Brain microvascular endothelial cell (primary cell): ENCODE results near the gene EEF1A1.

Experiments used
- DNase-seq: peaks from one replicate; pipeline ENCODE4 v3.0.0-alpha.2; 2020
- H3K27ac ChIP-seq: fragments of 250-450 bp; sonication (Bioruptor Pico); 2 replicates; pipeline ENCODE4 v1.5.1; 2020; ENCODE audit warnings: mild to moderate bottlenecking, moderate library complexity
- H3K27me3 ChIP-seq: fragments of 250-450 bp; sonication (Bioruptor Pico); replicated peaks from 2 replicates; pipeline ENCODE4 v1.5.1; 2020; ENCODE audit warnings: mild to moderate bottlenecking
- H3K36me3 ChIP-seq: fragments of 250-450 bp; sonication (Bioruptor Pico); replicated peaks from 2 replicates; pipeline ENCODE4 v1.5.1; 2020; ENCODE audit warnings: mild to moderate bottlenecking
- H3K4me3 ChIP-seq: 2 replicates; pipeline ENCODE4 v1.5.1; 2011; ENCODE audit warnings: low read depth, mild to moderate bottlenecking, control low read depth, low read length, moderate library complexity
- in situ Hi-C: cut with HindIII; loops from 2 replicates; pipeline ENCODE4 v1.10.0; 2017; ENCODE audit warnings: low sequenced_read_pairs, low pct_ligation_motif_present
- TF ChIP-seq, protein P1 (sequence below): IDR thresholded peaks from 2 replicates; pipeline ENCODE4 v1.5.1; 2011; ENCODE audit warnings: low read depth, mild to moderate bottlenecking, moderate library complexity, low read length, control low read depth, inconsistent platforms; ENCODE audit errors: missing control alignments

The EEF1A1 gene

DNA sequence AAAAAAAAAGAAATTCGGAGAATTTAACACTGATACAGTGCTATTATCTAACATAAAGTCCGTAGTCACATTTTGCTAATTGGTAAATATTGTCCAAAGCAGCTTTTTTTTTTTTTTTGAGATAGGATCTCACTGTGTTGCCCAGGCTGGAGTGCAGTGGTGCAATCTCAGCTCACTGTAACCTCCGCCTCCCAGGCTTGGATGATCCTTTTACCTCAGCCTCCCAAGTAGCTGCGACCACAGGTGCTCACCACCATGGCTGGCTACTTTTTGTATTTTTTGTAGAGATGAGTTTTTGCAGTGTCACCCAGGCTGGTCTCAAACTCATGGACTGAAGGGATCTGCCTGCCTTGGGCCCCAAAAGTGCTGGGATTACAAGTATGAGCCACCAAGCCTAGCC is 43.4 kb downstream of the EEF1A1 start:
- in situ Hi-C loops = no loop called here
- no peak overlapping the region for H3K4me3 ChIP-seq
- no peak overlapping the region for H3K27ac ChIP-seq
- peaks cover 47% of the 10 kb centered on the region for H3K36me3 ChIP-seq
- DNase-seq = no peak
- H3K27me3 ChIP-seq = no peaks in the 10 kb centered on the region
- TF ChIP-seq, protein P1, sequence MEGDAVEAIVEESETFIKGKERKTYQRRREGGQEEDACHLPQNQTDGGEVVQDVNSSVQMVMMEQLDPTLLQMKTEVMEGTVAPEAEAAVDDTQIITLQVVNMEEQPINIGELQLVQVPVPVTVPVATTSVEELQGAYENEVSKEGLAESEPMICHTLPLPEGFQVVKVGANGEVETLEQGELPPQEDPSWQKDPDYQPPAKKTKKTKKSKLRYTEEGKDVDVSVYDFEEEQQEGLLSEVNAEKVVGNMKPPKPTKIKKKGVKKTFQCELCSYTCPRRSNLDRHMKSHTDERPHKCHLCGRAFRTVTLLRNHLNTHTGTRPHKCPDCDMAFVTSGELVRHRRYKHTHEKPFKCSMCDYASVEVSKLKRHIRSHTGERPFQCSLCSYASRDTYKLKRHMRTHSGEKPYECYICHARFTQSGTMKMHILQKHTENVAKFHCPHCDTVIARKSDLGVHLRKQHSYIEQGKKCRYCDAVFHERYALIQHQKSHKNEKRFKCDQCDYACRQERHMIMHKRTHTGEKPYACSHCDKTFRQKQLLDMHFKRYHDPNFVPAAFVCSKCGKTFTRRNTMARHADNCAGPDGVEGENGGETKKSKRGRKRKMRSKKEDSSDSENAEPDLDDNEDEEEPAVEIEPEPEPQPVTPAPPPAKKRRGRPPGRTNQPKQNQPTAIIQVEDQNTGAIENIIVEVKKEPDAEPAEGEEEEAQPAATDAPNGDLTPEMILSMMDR = no peak

DNA sequence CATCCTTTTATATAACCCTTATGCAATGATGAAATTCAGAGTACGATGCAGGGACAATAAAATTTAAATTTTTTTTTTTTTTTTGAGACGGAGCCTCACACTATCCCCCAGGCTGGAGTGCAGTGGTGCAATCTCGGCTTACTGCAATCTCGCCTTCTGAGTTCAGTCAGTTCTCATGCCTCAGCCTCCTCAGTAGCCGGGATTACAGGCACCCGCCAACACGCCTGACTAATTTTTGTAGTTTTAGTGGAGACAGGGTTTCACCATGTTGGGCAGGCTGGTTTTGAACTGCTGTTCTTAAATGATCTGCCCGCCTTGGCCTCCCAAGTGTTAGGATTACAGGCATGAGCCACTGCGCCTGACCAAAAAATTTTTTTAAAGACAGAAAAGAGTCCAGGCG is 44.1 kb downstream of the EEF1A1 start:
- TF ChIP-seq, protein P1 = no peak
- in situ Hi-C loops = no loop called here
- peaks cover 42% of the 10 kb centered on the region for H3K36me3 ChIP-seq
- no peak overlapping the region for H3K4me3 ChIP-seq
- H3K27me3 ChIP-seq = no peaks in the 10 kb centered on the region
- H3K27ac ChIP-seq = no peak overlapping the region
- DNase-seq = no peak

DNA sequence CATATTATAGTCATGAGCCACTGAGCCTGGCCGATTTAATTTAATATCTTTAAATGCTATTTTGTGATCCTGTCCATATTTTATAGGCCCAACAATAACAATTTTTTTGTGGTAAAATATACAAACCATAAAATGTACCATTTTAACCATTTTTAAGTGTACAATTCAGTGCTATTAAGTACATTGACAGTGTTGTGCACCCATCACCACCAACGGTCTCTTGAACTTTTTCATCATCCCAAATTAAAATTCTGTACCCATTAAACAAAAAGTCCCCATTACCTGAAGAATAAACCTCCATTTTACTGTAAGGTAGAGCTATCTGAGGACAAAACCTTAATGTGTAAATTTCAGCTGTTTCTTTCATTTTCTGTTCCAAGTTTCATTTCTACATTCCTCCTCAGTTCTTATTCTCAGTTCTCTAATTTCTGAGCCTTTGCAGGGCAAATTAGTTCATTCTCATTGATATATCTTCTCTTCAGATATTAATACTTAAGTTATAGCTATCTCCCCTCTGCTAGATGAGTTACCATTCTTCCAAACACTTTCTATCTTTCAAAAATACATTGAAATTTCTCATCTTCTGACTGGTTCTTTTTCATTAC is 49.0 kb downstream of the EEF1A1 start:
- Histone ChIP-seq H3K27ac (no peak overlapping the region), H3K36me3 (peaks cover 58% of the 10 kb centered on the region), H3K4me3 (no peak overlapping the region), H3K27me3 (no peaks in the 10 kb centered on the region)
- TF ChIP-seq, protein P1 = no peak
- DNase-seq = no peak
- in situ Hi-C loops = no loop called here
